GM20431 (cell line): ENCODE data around the gene NEDD4.
"Not testable (repeated sequence)": the region's sequence is repeated elsewhere in the genome, so short reads cannot be mapped to it uniquely, and the experiment has no call there.

Source experiments
- in situ Hi-C: fragments of 300-500 bp; cut with MseI, MboI; formaldehyde crosslinking; loops from one replicate; pipeline ENCODE4 v1.15.0; 2020; ENCODE audit warnings: low sequenced_read_pairs; ENCODE audit not compliant: unreplicated experiment

Gene NEDD4

DNA sequence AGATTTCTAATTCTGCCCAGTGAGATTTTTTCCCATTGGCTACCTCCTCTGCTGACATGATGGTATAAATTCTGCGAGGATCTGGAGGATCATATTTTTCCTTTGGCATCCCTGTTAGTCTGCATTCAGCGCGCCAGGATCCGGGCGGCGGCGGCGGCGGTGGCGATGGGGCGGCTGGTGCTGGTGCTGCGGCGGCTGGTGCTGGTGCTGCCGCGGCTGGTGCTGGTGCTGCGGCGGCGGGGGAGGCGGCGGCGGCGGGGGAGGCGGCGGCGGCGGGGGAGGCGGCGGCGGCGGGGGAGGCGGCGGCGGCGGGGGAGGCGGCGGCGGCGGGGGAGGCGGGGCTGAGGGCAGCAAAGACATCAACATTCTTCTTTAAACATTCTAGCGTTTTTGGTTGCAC is 13.6 kb upstream of the NEDD4 start:
- in situ Hi-C loops = not testable (repeated sequence)

DNA sequence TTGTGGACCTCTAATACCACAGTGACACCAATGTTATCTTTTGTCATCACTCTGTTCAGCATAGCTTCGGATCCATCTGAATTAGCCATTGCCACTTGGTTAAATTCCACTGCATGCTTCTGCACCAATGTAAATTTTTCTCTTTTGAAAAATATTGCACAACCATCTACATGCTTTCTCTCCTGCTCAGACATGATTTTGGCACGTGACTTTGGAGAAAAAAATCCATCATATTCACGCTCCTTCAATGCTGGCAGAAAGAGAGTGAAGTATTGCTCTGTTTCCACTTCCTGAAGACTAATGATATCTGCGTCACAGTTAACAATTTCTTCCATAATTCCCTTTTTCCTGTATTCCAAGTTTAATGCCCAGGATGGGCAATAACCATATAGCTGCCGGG is 13.0 kb upstream of the NEDD4 start:
- in situ Hi-C loops = not testable (repeated sequence)

DNA sequence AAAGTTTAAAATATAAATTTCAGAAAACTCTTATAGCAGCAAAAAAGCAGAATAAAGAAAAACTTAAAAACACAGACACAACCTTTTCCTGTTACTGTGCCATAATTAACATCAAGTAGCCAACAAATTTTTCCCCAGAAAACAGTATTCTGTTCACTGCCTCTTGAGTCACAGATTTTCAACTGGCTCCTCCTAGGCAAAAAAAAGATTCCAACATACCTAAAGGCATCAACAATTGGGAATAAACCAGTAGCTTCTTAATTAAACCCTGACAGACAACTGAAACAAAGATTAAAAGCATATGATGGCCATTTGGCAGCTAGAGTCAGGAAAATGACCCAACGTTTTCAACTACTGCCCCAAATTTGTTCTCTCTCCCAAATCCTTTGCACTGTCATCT is 10.9 kb upstream of the NEDD4 start:
- in situ Hi-C loops = not testable (repeated sequence)

DNA sequence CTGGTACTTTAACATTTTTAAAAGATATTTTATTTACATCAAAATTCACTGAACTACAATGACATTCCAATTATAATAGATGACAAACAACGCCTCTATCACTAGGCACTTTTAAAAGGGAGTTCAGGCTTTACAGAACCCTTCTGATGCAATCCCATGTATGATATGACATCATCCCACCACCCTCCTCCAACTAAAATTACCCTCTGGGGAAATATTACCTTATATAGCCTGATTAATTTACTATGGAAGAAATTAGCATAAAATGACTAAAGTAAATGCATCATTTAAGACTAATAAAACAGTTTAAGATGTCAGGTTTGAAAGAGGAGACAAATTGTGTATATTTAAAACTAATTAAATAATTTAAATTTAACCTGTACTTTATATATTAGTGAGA is 10.4 kb upstream of the NEDD4 start:
- in situ Hi-C loops = not testable (repeated sequence)

DNA sequence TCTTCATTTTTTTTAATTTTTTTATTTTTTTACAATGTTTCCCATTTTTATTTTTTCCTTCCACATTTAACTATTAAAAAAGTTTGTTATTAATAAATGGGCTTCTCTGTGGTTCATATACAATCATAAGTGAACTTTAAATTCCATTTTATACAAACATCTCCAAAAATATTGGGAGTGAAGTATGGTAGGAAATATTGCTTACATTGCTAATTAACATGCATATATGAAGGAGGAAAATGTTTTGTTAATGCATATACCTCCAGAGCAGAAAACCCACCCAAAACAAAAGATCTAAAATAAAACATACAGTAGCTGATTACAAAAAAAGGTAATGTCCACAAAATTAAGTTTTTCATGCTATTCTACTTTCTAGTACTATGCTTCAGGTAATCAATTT is 9.9 kb upstream of the NEDD4 start:
- in situ Hi-C loops = not testable (repeated sequence)

DNA sequence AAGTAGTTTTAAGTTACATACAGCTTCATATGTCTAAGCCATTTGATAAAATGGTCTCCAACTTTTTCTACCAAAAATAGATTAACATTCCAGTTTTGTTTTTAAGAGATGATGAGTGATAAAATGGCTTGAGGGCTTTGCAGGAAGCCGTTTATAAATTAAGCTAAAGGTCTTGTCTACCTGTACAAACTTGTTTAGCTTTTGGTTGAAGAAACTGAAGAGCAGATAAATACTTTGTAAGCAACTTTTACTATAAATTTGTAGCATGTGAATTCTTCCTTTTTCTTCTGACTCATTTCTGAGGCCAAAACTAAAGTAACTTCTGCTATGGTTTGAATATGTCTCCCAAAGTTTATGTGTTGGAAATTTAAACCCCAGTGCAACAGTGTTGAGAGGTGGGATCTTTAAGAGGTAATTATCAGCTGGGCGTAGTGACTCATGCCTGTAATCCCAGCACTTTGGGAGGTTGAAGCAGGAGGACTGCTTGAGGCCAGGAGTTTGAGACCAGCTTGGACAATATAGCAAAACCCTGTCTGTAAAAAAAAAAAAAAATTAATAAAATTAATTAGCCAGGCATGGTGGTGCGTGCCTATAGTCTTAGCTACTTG is 8.2 kb upstream of the NEDD4 start:
- in situ Hi-C loops = no loop called here

DNA sequence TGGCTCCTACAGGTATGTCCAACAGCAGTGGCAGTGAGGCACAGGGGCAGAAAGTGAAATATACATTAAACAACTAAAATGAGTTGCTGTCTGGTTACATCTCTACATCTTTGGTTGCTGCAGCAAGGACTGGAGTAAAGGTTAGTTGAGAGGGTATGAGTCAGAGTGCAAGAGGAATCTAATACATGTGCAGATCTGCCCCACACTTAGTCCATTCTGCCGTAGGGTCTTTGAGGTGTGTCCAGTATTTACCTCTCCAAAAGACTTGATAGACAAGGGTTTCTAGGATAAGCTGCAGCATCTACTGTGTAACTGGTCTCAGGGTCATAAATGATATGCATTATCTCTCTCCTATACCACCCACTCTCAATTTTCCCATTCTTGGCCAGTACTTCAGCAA is 6.2 kb upstream of the NEDD4 start:
- in situ Hi-C loops = no loop called here

DNA sequence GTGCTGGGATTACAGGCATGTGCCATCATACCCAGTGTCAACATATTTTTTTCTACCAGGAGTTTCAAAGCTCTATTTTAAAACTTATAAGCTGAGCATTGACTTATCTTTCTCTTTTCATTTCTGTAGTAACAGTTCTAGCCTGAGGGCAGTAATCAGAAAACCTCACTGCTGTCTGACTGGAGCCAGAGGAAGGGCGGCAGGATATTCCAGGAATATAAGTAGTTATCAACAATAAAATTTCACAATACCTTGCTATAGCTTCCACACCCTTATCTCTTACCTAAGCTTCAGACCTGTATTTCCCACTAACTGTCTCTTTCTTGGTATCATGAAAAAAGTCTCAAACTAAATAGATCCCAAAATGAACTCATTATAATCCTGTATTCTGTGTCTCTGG is 5.1 kb upstream of the NEDD4 start:
- in situ Hi-C loops = no loop called here

DNA sequence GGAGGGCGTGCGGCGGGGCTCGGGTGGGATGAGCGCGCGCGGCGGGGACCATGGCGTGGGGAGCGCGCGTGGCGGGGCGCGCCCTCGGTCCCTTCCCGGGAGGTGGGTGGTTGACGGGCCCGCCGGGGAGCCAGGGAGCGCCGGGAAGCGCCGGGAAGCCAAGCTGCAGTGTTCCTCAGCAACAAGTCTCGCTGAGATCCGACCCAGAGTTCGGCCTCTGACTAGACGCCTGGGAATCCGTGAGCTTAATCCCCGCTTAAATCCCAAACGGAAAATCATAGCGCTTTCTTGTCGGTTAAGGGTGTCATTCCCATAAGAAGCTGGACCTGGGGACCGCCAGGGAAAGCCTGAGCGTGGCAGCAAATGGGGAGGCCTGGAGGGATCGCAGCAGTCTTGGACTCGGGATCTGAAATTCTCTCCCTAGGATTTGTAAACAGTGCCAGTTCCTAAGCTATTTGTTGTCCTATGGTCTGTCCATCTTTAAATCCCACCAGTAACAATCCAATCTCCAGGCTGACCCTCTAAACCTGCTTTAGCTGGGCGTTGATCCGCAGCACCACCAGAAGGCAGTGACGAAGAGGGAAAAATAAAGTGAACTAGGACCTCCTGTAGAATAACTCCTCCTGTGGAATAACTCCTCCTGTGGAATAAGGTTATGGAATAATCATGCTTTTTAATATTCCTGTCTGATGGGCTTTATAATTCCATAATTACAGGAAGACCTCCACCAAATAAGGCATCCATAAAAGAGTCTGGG is 570 bp upstream of the NEDD4 start:
- in situ Hi-C loops = no loop called here

DNA sequence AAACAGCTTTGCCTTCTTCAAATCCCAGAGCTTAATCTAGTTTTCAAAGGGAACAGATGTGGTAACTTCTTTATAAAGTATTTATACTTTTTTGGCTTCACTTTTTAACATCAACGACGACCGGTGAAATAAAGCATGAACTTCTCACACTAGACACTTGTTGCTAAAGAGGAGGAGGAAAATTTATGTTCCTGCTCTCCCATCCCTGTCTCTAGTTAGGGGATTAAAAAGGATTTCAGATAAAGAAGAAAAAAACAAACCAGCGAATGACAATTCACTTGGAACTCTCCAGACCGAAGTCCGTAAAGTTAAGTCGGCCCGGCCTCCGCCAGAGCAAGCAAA is 672 bp downstream of the NEDD4 start:
- in situ Hi-C loops = no loop called here

DNA sequence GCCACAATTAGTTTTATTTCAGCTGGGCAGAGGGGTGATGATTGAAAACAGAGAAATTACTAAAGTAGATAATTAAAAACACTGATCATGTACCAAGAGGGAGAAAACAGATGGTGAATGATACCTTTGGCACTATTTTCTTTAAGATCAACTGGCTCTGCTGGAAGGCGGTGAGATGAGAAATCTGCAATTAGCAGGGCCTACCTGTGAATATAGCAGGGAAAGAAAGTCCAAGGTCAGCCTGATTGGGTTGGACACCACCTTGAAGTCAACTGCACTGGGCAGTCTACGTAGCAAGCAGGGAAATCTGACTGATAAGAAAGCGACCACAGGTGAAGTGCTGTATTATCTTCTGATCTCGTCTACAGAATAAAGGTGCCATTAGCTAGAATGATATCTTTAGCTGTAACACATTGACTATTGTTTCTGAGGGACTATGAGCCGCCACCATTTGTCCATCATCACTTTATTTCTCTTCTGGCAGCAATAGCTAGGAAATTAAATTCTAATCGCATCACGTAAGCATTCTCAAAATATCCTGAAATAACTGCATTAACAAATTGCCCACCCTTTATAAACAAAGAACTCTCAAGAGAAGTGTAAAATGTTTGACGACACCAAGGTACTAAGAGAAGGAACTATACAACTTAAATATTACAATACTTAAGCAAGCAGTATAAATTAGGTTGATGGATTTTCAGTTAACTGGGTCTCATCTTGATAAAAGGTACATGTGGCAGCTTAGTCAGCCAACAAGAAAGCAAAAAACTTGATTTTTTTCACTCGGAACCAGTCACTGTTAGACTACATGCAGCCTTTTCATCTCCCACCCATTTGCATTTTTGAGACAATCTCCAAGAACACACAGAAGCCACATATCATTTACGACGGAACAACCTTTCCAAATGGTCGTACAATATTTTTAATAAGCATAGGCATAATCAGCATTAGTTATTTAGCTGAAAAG is 1.3 kb downstream of the NEDD4 start:
- in situ Hi-C loops = no loop called here

DNA sequence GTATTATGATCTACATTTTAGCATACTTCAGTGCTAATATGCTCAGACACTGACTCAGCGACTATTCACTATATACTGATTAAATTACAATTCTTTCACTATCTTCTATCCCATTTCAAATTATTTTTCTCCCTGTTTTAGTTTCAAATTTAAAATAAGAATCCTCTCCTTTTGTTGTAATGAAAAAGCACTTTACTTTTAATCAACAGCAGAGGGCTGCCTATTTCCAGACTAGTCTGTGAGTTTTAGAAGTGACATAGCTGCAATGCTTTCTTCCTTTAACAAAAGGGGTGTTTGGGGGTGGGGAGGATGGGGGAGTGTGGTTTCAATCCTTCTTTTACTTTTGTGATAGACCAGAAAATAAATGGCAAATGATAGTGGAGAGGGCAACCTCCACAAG is 2.4 kb downstream of the NEDD4 start:
- in situ Hi-C loops = no loop called here

DNA sequence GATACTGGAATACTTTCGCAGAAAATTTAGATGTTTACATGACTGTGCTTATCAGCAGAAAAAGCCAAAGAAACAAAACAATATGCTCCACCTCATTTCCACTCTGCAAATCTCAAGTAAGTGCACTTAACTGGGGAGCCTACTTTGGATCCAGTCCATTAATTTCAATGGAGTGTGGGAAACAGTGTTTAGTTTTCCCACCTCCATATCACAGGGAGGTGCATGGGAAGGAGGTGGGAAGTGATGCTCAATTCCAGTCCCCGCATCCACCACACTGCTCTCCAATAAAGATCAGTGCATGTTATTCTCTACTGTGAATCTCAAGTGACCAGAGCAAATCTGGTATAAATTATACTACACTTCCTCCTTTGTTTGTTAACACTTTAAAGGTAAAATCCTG is 2.9 kb downstream of the NEDD4 start:
- in situ Hi-C loops = no loop called here

DNA sequence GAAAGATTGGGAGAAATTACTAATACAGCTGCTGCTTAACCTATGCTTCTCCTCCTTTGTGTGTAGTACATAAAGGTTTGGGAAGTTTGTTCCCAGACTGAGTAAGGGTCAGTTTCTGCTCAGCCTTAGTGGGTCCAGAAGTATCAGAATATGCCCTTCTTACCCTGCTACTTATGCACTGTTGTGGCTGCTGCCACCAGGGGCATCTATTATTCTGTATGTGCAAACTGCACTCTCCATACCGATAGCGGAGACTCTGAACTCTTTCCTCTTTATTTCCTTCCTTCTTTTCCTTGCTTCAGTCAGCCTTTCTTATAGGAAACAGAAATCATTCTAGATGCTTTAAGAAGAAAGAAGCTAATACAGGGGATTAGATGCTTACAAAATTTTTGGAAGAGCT is 4.0 kb downstream of the NEDD4 start:
- in situ Hi-C loops = no loop called here

DNA sequence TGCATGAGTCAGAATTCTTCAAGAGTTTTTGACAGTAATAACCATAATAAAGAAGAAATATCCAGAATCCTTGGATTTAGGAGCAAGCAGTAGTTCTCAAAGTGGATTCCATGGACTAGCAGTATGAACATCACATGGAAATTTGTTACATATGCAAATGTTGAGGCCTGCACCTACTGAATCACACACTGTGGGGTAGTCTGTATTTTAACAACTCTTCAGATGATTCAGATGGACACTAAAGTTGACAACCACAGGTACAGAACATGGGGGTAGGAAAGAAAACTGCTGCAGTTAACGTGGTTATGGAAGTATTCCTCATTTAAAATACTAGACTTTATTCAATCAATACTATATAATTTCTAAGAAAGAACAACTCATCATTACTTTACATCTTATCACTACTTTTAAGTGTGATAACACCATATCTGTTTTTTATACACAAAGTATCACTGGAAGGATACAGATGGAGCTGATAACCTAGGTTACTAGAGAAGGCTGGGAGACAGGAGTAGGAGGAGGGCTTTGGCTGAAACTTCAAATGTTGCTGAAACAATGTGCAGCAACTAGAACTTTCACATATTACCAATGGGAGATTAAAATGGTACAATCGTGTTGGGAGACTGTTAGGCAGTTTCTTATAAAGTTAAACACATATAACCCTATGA is 11.7 kb downstream of the NEDD4 start:
- in situ Hi-C loops = no loop called here

DNA sequence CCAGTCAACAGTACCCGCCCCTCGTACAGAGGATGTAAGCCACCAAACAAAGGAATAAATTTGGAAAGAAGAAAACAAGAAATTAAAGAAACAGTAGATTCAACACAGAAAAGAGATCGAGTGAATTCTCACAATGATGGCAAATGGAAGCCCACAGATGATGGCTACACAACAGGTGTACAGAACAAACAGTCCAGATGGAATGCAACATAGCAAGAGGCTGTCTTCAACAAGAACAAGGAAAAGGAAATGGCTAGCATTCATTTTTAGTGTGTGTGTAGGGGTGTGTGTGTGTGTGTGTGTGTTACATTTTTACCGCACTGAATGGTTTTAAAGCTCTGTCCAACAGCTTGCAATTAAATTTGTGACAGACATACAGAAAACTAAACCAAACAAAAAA is 12.9 kb downstream of the NEDD4 start:
- in situ Hi-C loops = no loop called here

DNA sequence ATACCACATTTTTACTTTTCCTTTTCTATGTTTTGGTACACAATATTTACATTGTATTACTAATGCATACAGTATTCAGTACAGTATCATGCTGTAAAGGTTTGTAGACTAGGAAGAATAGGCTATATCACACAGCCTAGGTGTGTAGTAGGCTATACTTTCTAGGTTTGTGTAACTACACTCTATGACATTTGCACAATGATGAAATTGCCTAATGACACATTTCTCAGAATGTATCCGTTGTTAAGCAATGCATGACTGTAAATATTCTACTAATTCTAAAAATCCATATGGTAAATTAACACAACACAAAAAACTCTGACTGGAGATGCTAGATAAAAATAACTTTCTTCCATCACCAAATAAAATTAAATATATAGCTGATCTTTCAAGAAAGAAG is 16.2 kb downstream of the NEDD4 start:
- in situ Hi-C loops = no loop called here

DNA sequence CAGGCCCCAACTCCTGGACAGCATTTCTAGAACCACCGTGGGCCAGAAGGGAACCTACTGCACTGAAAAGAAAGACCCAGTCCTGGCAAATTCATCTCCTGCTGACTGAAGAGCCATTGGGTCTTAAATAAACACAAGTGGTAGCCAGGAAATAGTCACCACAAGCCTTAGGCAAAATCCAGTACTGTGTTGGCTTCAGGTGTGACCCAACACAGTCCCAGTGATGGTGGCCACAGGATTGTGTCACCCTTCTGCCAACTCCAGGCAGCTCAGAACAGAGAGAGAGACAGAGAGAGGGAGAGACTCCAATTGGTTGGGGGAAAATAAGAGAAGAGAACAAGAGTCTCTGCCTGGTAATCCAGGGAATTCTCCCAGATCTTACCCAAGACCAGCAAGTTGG is 23.1 kb downstream of the NEDD4 start:
- in situ Hi-C loops = no loop called here

DNA sequence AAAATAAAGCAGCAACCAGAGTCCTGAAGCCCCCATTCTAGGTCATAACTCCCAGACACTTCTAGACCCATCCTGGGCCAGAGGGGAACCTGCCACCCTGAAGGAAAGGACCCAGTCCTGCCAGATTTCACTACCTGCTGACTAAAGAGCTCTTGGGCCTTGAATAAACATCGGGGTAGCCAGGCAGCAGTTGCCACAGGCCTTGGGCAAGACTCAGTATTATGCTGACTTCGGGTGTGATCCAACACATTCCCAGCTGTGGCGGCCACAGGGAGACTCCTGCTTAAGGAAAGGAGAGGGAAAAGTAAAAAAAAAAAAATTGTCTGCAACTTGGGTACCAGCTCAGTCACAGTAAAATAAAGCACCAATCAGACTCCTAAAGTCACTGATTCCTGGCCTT is 23.8 kb downstream of the NEDD4 start:
- in situ Hi-C loops = no loop called here

DNA sequence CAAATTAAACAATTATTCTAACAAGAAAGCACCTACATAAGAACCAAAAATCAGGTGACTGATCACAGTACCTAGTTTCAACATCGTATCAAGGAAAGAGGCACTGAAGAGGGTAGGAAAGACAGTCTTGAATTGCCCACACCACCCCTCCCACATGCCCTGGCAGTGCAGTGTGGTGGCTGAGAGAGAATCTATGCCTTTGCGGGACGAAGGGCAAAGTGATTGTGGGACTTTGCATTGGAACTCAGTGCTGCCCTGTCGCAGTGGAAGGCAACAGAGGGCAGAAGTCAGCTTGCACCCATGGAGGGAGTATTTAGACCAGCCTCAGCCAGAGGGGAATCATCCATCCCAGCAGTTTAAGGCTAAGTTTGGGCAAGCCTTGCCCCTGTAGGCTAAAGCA is 24.5 kb downstream of the NEDD4 start:
- in situ Hi-C loops = no loop called here

DNA sequence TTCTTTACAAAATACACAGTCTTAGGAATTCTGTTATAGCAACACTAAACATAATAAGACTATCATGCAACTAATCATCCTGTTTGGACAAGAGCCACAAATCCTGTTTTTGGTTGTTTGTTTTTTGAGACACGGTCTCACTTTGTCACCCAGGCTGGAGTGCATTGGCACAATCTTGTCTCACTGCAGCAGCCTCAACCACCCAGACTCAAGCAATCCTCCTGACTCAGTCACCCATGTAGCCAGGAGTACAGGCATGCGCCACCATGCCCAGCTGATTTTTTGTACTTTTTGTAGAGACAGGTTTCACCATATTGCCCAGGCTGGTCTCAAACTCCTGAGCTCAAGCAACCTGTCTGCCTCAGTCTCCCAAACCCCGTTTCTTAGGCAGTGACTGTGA is 28.3 kb downstream of the NEDD4 start:
- in situ Hi-C loops = no loop called here
